Osteoblast (primary cell): ENCODE data around the gene LLGL2. TPM values are rescaled to one million over a fixed set of nuclear protein-coding genes. Genes with fewer than 3 reads are reported as not detected.

ENCODE experiments used
- DNase-seq: peaks from one replicate; pipeline ENCODE4 v3.0.0; 2011; ENCODE audit warnings: low spot score, mixed read lengths; ENCODE audit not compliant: insufficient read length; ENCODE audit errors: missing footprints
- H2AFZ ChIP-seq: 2 replicates; pipeline ENCODE4 v1.6.0; 2011; ENCODE audit warnings: mild to moderate bottlenecking, low read length
- H3K27ac ChIP-seq: 2 replicates; pipeline ENCODE4 v1.5.1; 2011; ENCODE audit warnings: mild to moderate bottlenecking, low read depth, low read length, moderate library complexity
- H3K27me3 ChIP-seq: 2 replicates; pipeline ENCODE4 v1.6.0; 2012; ENCODE audit warnings: mild to moderate bottlenecking, control low read depth, inconsistent platforms, low read length, moderate library complexity; ENCODE audit not compliant: insufficient read depth
- H3K36me3 ChIP-seq: 2 replicates; pipeline ENCODE4 v1.5.1; 2011; ENCODE audit warnings: mild to moderate bottlenecking, low read length, control low read depth, moderate library complexity; ENCODE audit not compliant: insufficient read depth
- H3K4me1 ChIP-seq: 2 replicates; pipeline ENCODE4 v1.5.1; 2011; ENCODE audit warnings: mild to moderate bottlenecking, low read length, control low read depth, moderate library complexity; ENCODE audit not compliant: insufficient read depth
- H3K4me2 ChIP-seq: 2 replicates; pipeline ENCODE4 v1.6.0; 2011; ENCODE audit warnings: mild to moderate bottlenecking, low read length; ENCODE audit not compliant: insufficient read depth
- H3K4me3 ChIP-seq: fragments of 200-600 bp; sonication (generic); 3 replicates; pipeline ENCODE4 v1.5.1; 2012; ENCODE audit warnings: mild to moderate bottlenecking, low read length, inconsistent platforms; ENCODE audit not compliant: insufficient read depth
- H3K79me2 ChIP-seq: 2 replicates; pipeline ENCODE4 v1.6.0; 2012; ENCODE audit warnings: mild to moderate bottlenecking, low read length, control low read depth, inconsistent platforms; ENCODE audit not compliant: insufficient read depth
- H3K9me3 ChIP-seq: 2 replicates; pipeline ENCODE4 v1.5.1; 2011; ENCODE audit warnings: low read depth, low read length, control low read depth
- H4K20me1 ChIP-seq: 2 replicates; pipeline ENCODE4 v1.6.0; 2012; ENCODE audit warnings: mild to moderate bottlenecking, low read length, control low read depth; ENCODE audit not compliant: insufficient read depth
- CTCF ChIP-seq: IDR thresholded peaks from 2 replicates; pipeline ENCODE4 v1.5.1; 2011; ENCODE audit warnings: mild to moderate bottlenecking, low read depth, low read length, moderate library complexity; ENCODE audit errors: extremely low read depth
- total RNA-seq: library from RNA; depleted of rRNA; stranded (reverse); fragments of >200 nt; gene quantifications from 2 replicates; pipeline ENCODE4 v1.2.3, GENCODE V29; 2012

Gene LLGL2
- total RNA-seq, 1 donor = 0.36 TPM

- no peak overlapping the region for H3K27ac ChIP-seq
- H3K36me3 ChIP-seq = peaks cover 10% of the 10 kb centered on the region
- H3K4me3 ChIP-seq = no peak overlapping the region
- no peaks in the 10 kb centered on the region for H3K4me1 ChIP-seq
- H2AFZ ChIP-seq = no peak overlapping the region
- no peak for DNase-seq
- H3K79me2 ChIP-seq = peaks cover 14% of the 10 kb centered on the region
- no peak overlapping the region for H3K4me2 ChIP-seq
- H4K20me1 ChIP-seq = peaks cover 40% of the 10 kb centered on the region
- H3K27me3 ChIP-seq = no peaks in the 10 kb centered on the region
- H3K9me3 ChIP-seq = no peaks in the 10 kb centered on the region
- no peak for TF ChIP-seq CTCF
Measured at GRCh38 chr17:75507733-75508719, 17.5 kb upstream of the LLGL2 start.

GRCh38 chr17:75508931-75509361, 16.6 kb upstream of the LLGL2 start:
- peaks cover 21% of the 10 kb centered on the region for H3K79me2 ChIP-seq
- peaks cover 10% of the 10 kb centered on the region for H3K36me3 ChIP-seq
- no peak for TF ChIP-seq CTCF
- H3K27ac ChIP-seq = no peak overlapping the region
- H3K4me1 ChIP-seq = peaks cover under 1% of the 10 kb centered on the region
- H3K27me3 ChIP-seq = no peaks in the 10 kb centered on the region
- H3K4me2 ChIP-seq = no peak overlapping the region
- H3K4me3 ChIP-seq = no peak overlapping the region
- no peak overlapping the region for H2AFZ ChIP-seq
- DNase-seq = no peak
- H4K20me1 ChIP-seq = peaks cover 46% of the 10 kb centered on the region
- H3K9me3 ChIP-seq = no peaks in the 10 kb centered on the region

- Histone ChIP-seq H3K79me2 (peaks cover 28% of the 10 kb centered on the region), H3K27ac (no peak overlapping the region), H3K4me3 (no peak overlapping the region), H3K36me3 (peaks cover 10% of the 10 kb centered on the region), H3K27me3 (no peaks in the 10 kb centered on the region), H3K4me2 (no peak overlapping the region), H4K20me1 (peaks cover 44% of the 10 kb centered on the region), H3K9me3 (no peaks in the 10 kb centered on the region), H3K4me1 (peaks cover 7% of the 10 kb centered on the region), H2AFZ (no peak overlapping the region)
- no peak for DNase-seq
- TF ChIP-seq CTCF = no peak
Measured at GRCh38 chr17:75509528-75510258, 15.8 kb upstream of the LLGL2 start.

GRCh38 chr17:75511270-75511609, 14.3 kb upstream of the LLGL2 start:
- Histone ChIP-seq H3K79me2 (peaks cover 30% of the 10 kb centered on the region), H4K20me1 (peaks cover 44% of the 10 kb centered on the region)

More at GRCh38 chr17:75511270-75511609, 14.3 kb upstream of the LLGL2 start:
- Histone ChIP-seq H3K4me1 (peaks cover 7% of the 10 kb centered on the region), H3K36me3 (peaks cover 10% of the 10 kb centered on the region), H3K4me3 (no peak overlapping the region), H3K4me2 (no peak overlapping the region), H2AFZ (no peak overlapping the region), H3K27ac (no peak overlapping the region), H3K27me3 (no peaks in the 10 kb centered on the region), H3K9me3 (no peaks in the 10 kb centered on the region)
- no peak for TF ChIP-seq CTCF
- no peak for DNase-seq
